NCI-H2196 treated with DMSO at 0.1 percent for 48 hours (cell line): ENCODE results near the gene OMA1.
"Not testable (repeated sequence)": the region's sequence is repeated elsewhere in the genome, so short reads cannot be mapped to it uniquely, and the experiment has no call there.

ENCODE experiments used
- DNase-seq: peaks from one replicate; lab custom pipeline; 2025; ENCODE audit not compliant: unreplicated experiment; lab: John Stamatoyannopoulos, UW

OMA1 gene

GRCh38 chr1:58528518-58528917 is 18.0 kb downstream of the OMA1 start:
- no peak for DNase-seq

GRCh38 chr1:58524353-58524945 is 22.1 kb downstream of the OMA1 start:
- no peak for DNase-seq

- DNase-seq = peak; percentile 36
These were observed 30.6 kb downstream of the OMA1 start for GRCh38 chr1:58515794-58516401.

- no peak for DNase-seq
These were observed 32.6 kb downstream of the OMA1 start for GRCh38 chr1:58513956-58514355.

GRCh38 chr1:58508629-58509028 is 37.9 kb downstream of the OMA1 start:
- DNase-seq = no peak

- DNase-seq = no peak
These were observed 41.2 kb downstream of the OMA1 start for GRCh38 chr1:58505286-58505685.

- DNase-seq = no peak
These were observed 44.0 kb downstream of the OMA1 start for GRCh38 chr1:58502519-58502918.

GRCh38 chr1:58500043-58500442 is 46.5 kb downstream of the OMA1 start:
- DNase-seq = no peak

GRCh38 chr1:58497499-58497898 is 49.0 kb downstream of the OMA1 start:
- no peak for DNase-seq

GRCh38 chr1:58496042-58496441 is 50.5 kb downstream of the OMA1 start:
- DNase-seq = no peak

- not testable (repeated sequence) for DNase-seq
These were observed 57.6 kb downstream of the OMA1 start for GRCh38 chr1:58488914-58489313.

- no peak for DNase-seq
These were observed 59.5 kb downstream of the OMA1 start for GRCh38 chr1:58487002-58487401.

GRCh38 chr1:58481962-58482361 is 64.6 kb downstream of the OMA1 start:
- DNase-seq = no peak

GRCh38 chr1:58480191-58480590 is 66.3 kb downstream of the OMA1 start:
- DNase-seq = no peak

- DNase-seq = no peak
These were observed 69.1 kb downstream of the OMA1 start for GRCh38 chr1:58477390-58477789.

- no peak for DNase-seq
These were observed 70.3 kb downstream of the OMA1 start for GRCh38 chr1:58476179-58476578.

- DNase-seq = no peak
These were observed 77.0 kb downstream of the OMA1 start for GRCh38 chr1:58469476-58469875.

GRCh38 chr1:58469016-58469415 is 77.5 kb downstream of the OMA1 start:
- DNase-seq = no peak

GRCh38 chr1:58468612-58469011 is 77.9 kb downstream of the OMA1 start:
- DNase-seq = no peak

- DNase-seq = no peak
These were observed 79.8 kb downstream of the OMA1 start for GRCh38 chr1:58466630-58467241.

- no peak for DNase-seq
These were observed 80.5 kb downstream of the OMA1 start for GRCh38 chr1:58465825-58466629.

- DNase-seq = no peak
These were observed 81.3 kb downstream of the OMA1 start for GRCh38 chr1:58465176-58465575.
